ENCODE results near the gene CDX1.

Gene CDX1

DNA sequence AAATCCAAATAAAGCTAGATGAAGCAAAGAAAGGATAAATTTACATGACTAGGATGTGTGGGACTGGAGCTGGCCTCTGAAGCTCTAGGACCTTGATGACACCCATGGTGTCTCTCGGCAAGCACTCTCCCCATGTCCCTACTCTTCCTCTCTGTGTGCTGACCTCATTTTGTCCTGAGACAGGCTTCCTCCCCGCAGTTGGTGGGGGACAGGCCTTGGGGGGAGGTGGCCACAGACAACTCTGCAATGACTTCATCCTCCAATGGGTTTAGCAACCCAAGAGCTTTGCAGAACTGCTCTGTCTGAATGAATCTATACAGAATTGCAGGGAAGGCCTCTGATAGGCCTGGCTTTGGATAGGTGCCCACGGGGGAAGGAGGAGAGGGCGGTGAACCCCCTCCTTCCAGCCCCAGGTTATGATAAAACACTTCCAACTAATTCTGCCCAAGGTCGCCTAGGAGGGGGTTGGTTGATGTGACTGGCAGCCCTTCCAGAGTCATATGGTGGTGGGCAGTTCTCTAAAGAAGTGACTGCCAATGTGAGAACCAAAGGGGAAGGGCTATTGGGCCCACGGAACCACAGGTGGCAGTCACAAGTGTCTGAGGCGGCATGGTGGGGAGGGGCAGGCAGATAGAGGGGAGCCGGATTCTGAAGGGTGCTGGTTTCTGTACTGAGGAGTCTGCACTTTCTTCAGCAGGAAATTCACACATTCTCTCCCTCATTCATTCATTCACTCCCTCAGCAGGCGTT, 29.3 kb downstream of the CDX1 start:
- DNase-seq (ENCODE audit: low spot score): no peak
- TF ChIP-seq, protein P1, sequence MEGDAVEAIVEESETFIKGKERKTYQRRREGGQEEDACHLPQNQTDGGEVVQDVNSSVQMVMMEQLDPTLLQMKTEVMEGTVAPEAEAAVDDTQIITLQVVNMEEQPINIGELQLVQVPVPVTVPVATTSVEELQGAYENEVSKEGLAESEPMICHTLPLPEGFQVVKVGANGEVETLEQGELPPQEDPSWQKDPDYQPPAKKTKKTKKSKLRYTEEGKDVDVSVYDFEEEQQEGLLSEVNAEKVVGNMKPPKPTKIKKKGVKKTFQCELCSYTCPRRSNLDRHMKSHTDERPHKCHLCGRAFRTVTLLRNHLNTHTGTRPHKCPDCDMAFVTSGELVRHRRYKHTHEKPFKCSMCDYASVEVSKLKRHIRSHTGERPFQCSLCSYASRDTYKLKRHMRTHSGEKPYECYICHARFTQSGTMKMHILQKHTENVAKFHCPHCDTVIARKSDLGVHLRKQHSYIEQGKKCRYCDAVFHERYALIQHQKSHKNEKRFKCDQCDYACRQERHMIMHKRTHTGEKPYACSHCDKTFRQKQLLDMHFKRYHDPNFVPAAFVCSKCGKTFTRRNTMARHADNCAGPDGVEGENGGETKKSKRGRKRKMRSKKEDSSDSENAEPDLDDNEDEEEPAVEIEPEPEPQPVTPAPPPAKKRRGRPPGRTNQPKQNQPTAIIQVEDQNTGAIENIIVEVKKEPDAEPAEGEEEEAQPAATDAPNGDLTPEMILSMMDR (IDR thresholded peaks at IDR 0.05): no peak
- H3K27ac ChIP-seq: no peak overlapping the region
- no peak overlapping the region for H3K4me3 ChIP-seq

DNA sequence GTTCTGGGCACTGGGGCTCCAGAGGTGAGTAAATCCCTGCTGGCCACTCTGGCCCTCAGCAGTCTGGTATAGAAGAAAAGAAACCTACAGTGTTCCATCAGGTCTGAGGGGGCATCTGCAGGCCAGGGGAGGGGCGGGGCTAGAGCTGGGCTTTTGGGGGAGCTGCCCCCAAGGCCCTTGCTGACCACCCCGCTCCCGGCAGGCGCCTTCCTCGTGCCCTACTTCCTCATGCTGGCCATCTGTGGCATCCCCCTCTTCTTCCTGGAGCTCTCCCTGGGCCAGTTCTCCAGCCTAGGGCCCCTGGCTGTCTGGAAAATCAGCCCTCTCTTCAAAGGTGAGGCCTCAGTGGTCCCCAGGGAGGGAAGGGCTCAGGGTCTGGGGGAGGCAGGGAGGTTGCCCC, 29.9 kb downstream of the CDX1 start:
- TF ChIP-seq, protein P1 (IDR thresholded peaks at IDR 0.05): no peak
- DNase-seq (ENCODE audit: low spot score): no peak
- Histone ChIP-seq H3K27ac (no peak overlapping the region), H3K4me3 (no peak overlapping the region)

DNA sequence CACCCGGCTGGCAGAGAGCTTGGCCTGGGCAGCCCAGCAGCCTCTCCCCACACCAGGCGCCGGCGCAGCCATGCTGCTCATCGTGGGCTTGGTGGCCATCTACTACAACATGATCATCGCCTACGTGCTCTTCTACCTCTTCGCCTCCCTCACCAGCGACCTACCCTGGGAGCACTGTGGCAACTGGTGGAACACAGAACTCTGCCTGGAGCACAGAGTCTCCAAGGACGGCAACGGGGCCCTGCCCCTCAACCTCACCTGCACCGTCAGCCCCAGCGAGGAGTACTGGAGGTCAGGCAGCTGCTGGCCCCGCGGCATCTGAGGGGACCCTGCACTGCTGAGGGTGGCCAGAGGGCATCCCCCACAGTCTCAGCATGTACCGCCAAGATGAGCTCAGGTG, 30.4 kb downstream of the CDX1 start:
- TF ChIP-seq, protein P1 (IDR thresholded peaks at IDR 0.05): no peak
- no peak for DNase-seq (ENCODE audit: low spot score)
- Histone ChIP-seq H3K4me3 (no peak overlapping the region), H3K27ac (no peak overlapping the region)

DNA sequence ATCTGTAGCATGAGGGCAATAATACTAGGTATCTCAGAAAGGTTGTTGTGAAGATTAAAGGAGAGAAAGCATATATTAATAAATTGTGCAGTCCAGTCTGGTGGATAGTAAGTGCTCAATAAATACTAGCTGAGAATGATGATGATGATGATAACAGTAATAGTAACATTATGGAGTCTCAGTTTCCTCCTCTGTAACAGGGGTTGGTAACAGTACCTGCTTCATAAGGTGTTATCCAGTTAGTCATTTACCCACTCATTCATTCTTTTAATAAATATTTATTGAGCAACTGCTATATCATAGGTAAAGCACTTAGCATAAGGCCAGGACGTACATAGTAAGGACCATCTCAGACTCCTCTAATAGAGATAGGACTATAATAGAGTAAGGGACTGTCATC, 30.9 kb downstream of the CDX1 start:
- no peak overlapping the region for H3K27ac ChIP-seq
- DNase-seq (ENCODE audit: low spot score): no peak
- TF ChIP-seq, protein P1 (IDR thresholded peaks at IDR 0.05): no peak

DNA sequence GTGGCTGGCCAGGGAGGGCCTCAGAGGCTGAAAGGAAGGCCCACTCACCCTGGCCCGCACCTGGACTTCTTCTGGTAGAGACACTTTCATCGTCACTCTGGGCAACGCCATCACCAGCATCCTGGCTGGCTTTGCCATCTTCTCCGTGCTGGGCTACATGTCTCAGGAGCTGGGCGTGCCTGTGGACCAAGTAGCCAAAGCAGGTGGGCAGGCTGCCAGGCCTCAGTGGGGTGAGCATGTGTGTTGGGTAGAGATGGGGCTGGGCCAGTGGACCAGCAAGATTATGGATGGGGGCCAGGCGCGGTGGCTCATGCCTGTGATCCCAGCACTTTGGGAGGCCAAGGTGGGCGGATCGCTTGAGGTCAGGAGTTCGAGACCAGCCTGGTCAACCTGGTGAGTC, 35.9 kb downstream of the CDX1 start:
- Histone ChIP-seq H3K4me3 (no peak overlapping the region), H3K27ac (no peak overlapping the region)
- DNase-seq (ENCODE audit: low spot score): no peak
- TF ChIP-seq, protein P1 (IDR thresholded peaks at IDR 0.05): no peak

More for the DNA sequence above, 30.9 kb downstream of the CDX1 start:
- H3K4me3 ChIP-seq: no peak overlapping the region

DNA sequence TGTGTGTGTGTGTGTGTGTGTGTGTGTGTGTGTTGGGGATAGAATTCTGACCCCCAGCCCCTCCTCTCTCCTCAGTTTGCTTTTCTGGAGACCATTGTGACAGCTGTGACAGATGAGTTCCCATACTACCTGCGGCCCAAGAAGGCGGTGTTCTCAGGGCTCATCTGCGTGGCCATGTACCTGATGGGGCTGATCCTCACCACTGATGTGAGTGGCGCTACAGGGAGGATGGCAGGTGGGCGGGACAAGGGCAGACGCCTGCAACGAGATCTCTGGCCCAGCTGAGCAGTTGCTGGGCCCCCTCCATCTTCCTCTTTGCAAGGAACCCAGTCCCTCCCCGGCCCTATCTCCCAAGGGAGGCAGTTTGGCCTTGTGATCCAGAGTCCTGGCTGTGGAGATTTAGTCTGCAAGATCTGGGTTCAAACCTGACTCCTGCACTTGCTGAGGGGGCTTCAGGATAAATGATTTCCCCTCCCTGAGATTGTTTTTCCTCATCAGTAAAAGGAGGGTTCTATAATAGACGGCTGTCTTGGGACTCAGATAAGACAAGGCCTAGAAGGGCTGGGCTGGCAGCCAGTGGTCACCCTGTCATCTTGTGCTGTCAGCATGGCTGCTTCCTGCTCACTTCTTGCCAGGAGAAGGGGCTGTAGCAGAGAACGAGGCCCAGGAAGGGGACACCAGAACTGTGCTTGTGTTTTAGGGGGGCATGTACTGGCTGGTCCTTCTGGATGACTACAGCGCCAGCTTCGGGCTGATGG, 37.4 kb downstream of the CDX1 start:
- Histone ChIP-seq H3K27ac (no peak overlapping the region), H3K4me3 (no peak overlapping the region)
- TF ChIP-seq, protein P1 (IDR thresholded peaks at IDR 0.05): no peak
- no peak for DNase-seq (ENCODE audit: low spot score)

DNA sequence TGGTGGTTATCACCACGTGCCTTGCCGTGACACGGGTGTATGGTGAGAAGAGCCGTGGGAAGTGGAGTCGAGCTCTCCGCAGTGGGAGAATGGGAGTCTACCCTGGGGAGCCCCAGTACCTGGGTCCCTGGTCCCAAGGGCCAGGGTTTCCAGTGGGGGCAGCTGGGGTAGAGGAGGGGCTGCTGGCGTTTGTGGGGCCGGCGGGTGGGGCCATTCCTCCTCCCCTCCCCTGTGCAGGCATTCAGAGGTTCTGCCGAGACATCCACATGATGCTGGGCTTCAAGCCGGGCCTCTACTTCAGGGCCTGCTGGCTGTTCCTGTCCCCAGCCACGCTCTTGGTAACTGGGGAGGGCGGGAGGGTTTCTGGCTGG, 38.0 kb downstream of the CDX1 start:
- DNase-seq (ENCODE audit: low spot score): no peak
- H3K4me3 ChIP-seq: no peak overlapping the region
- TF ChIP-seq, protein P1 (IDR thresholded peaks at IDR 0.05): no peak
- no peak overlapping the region for H3K27ac ChIP-seq
